GM10248 (cell line): ENCODE measurements around the gene IRF8.

Experiments
- CTCF ChIA-PET: fragments of 300-600 bp; sonication (Branson Sonifier 250); formaldehyde crosslinking; extraction: SDS; loops from one replicate; lab custom pipeline; 2021; ENCODE audit warnings: antibody characterized with exemption; lab: Yijun Ruan, JAX
- POLR2A ChIA-PET: fragments of 350-650 bp; sonication (Branson Sonifier 250); formaldehyde crosslinking; extraction: SDS; loops from one replicate; lab custom pipeline; 2020; ENCODE audit warnings: antibody characterized with exemption; lab: Yijun Ruan, JAX
- DNase-seq: peaks from one replicate; pipeline ENCODE4 v3.0.0; 2012; ENCODE audit errors: extremely low spot score
- TF ChIP-seq, protein P1 (sequence below): IDR thresholded peaks from 2 replicates; pipeline ENCODE4 v1.5.1; 2012; ENCODE audit warnings: mild to moderate bottlenecking, low read depth; ENCODE audit errors: extremely low read depth, missing control alignments, control extremely low read depth

The IRF8 gene

DNA sequence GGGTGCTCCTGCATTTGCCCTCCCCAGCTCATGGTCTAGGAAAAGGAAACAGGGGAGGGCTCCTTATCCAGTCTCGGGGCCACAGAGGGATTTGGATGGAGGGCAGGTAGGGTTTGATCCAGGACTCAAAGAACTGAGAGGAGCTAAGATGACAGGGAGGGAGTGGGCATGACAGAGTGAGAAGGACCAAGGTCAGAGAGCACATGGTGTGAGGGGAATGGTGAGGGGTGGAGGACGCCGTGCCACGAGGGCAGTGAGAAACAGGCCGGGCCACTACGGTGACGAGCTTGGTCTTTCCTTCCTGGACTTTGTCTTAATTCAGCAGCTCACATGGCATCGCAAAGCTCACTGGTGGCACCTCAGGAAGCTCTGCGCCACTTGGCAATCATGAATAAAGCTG, 35.2 kb downstream of the IRF8 start:
- no peak for DNase-seq
- TF ChIP-seq, protein P1, sequence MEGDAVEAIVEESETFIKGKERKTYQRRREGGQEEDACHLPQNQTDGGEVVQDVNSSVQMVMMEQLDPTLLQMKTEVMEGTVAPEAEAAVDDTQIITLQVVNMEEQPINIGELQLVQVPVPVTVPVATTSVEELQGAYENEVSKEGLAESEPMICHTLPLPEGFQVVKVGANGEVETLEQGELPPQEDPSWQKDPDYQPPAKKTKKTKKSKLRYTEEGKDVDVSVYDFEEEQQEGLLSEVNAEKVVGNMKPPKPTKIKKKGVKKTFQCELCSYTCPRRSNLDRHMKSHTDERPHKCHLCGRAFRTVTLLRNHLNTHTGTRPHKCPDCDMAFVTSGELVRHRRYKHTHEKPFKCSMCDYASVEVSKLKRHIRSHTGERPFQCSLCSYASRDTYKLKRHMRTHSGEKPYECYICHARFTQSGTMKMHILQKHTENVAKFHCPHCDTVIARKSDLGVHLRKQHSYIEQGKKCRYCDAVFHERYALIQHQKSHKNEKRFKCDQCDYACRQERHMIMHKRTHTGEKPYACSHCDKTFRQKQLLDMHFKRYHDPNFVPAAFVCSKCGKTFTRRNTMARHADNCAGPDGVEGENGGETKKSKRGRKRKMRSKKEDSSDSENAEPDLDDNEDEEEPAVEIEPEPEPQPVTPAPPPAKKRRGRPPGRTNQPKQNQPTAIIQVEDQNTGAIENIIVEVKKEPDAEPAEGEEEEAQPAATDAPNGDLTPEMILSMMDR, result no peak
- CTCF ChIA-PET, result interaction anchor here (0.9 to 2.6 kb wide), 10 partner anchors 9 to 115 kb away, joined by 3 to 19 read pairs (median 4); no protein-coding TSS in a partner anchor
- POLR2A ChIA-PET, result no interaction called here

DNA sequence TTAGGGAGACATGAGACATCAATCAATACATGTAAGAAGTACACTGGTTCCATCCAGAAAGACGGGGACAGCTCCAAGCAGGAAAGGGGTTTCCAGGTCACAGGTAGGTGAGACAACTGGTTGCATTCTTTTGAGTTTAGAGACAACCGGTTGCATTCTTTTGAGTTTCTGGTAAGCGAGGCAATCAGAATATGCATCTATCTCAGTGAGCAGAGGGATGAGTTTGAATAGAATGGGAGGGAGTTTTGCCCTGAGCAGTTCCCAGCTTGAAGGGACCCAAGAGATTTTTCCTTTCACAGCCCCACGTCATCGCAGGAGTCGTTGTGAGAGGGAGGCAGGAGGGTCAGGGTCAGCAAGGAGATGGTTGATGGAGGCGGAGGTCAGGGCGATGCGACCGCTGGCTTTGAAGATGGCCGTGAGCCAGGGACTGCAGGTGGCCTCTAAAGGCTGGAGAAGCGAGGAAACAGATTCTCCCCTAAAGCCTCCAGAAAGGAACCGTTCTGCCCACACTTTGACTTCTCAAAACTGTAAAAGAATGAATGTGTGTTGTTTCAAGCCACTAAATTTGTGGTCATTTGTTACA, 36.5 kb downstream of the IRF8 start:
- POLR2A ChIA-PET, result interaction anchor here (1.0 kb wide), 1 partner anchor 9 kb away, joined by 3 read pairs; no protein-coding TSS in a partner anchor

DNA sequence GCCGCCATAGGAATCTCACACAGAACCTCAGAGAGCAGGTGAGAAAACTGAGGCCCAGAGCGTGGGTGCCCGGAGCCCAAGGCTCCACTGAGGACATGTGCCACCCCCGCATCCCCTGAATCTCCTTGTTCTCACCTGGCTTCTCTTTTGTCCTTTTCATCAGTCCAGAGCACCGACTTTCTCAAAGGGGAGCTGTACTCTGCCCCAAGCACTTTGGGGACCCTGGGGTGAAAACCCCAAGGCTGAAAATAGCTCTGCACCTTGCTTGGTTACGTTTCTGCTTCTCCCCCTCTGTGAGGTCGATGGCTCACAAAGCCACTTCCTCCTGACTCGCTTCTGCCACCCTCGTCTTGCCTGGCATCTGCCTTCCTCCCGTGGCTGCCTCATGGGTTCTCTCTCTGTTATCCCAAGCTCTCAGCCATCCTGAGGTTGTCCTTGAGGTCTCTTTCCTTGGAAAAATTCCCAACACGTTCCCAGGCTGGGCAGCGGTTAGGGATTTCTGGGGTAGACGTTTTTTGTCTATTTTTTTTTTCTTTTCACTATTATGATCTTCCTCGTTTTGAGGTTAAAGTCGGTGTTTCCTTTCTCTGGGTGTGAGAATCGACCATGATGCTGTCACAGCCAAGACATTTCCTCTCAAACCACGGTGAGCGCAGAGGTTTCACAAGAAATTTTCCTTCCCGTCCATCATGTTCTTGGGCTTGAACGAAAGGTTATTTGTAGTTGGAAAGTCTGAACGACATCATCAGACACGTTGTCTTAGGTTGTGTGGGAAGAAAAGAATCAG, 37.2 kb downstream of the IRF8 start:
- POLR2A ChIA-PET, result interaction anchor here (1.0 kb wide), 1 partner anchor 8 kb away, joined by 3 read pairs; no protein-coding TSS in a partner anchor
- CTCF ChIA-PET, result interaction anchor here (0.8 to 2.6 kb wide), 10 partner anchors 10 to 116 kb away, joined by 3 to 19 read pairs (median 4); no protein-coding TSS in a partner anchor
- DNase-seq, result peak; percentile 82
- TF ChIP-seq, protein P1, result no peak

More for the DNA sequence above, 36.5 kb downstream of the IRF8 start:
- DNase-seq, result no peak
- TF ChIP-seq, protein P1, result no peak
- CTCF ChIA-PET, result interaction anchor here (0.8 to 2.6 kb wide), 12 partner anchors 10 to 116 kb away, joined by 3 to 19 read pairs (median 4); no protein-coding TSS in a partner anchor

DNA sequence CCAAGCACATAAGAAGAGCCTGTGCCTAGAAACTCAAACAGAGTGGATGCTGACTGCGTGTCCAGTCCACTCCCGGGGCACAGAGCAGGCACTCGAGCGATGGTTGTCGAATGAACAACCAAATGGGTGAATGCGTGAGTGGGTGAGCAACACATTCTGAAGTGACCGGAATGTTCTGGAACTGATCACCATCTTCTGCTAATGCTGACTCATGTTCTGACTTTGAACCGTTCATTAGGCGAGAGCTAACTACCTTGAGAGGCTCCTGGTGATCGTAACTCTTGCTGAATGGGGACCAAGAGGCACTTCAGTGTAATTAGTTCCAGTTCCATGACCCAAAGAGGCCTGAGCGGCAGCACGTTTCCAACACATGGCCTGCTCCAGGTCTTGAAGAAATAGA, 37.9 kb downstream of the IRF8 start:
- no peak for DNase-seq
- POLR2A ChIA-PET, result no interaction called here
- TF ChIP-seq, protein P1, result no peak
- CTCF ChIA-PET, result interaction anchor here (1.1 to 1.2 kb wide), 2 partner anchors 20 to 75 kb away, joined by 3 to 4 read pairs; no protein-coding TSS in a partner anchor

DNA sequence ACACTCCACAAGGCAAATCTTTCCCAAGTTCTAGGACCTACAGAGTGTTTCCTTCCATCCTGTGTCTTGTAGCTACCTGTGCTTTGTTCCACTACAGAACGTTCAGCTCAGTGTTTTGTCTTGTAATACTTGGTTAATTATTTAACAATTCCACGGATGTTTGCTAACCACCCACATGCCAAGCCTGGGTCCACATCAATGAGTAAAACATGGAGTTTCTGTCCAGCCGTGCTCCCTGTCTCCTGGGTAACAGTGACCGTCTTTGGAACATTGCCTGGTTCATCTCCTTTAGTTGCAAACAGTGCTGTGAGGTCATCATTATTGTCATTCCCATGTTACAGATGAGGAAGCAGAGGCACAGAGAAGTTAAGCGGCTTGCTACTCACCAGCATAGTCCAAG, 41.3 kb downstream of the IRF8 start:
- no peak for DNase-seq
- TF ChIP-seq, protein P1, result no peak
- POLR2A ChIA-PET, result no interaction called here
- CTCF ChIA-PET, result interaction anchor here (0.7 to 1.9 kb wide), 4 partner anchors 11 to 119 kb away, joined by 3 to 7 read pairs (median 3); no protein-coding TSS in a partner anchor
